H54 (cell line): ENCODE data around the gene HCN4.

Experiments
- DNase-seq: peaks from one replicate; pipeline ENCODE4 v3.0.0; 2011; ENCODE audit warnings: low spot score, mixed read lengths; ENCODE audit not compliant: insufficient read length
- FAIRE-seq: peaks from 3 replicates; lab custom pipeline; 2011; peaks lifted over from hg19 to GRCh38; lab: Jason Lieb, UNC
- POLR2A ChIP-seq: IDR thresholded peaks from 2 replicates; pipeline ENCODE4 v1.6.1; 2011; ENCODE audit warnings: low read depth, mild to moderate bottlenecking, low read length

HCN4 gene

GRCh38 chr15:73346735-73347312, 21.9 kb downstream of the HCN4 start:
- FAIRE-seq (no peak), DNase-seq (peak; percentile 47)
- TF ChIP-seq POLR2A, result no peak

- no peak for FAIRE-seq
- no peak for TF ChIP-seq POLR2A
- no peak for DNase-seq
Measured at GRCh38 chr15:73345658-73346057, 23.1 kb downstream of the HCN4 start.

GRCh38 chr15:73344056-73344455, 24.7 kb downstream of the HCN4 start:
- no peak for FAIRE-seq
- TF ChIP-seq POLR2A, result no peak
- no peak for DNase-seq

GRCh38 chr15:73341886-73342600, 26.7 kb downstream of the HCN4 start:
- FAIRE-seq, result no peak

GRCh38 chr15:73340502-73341192, 28.1 kb downstream of the HCN4 start:
- no peak for TF ChIP-seq POLR2A
- DNase-seq (no peak), FAIRE-seq (no peak)

More at GRCh38 chr15:73341886-73342600, 26.7 kb downstream of the HCN4 start:
- no peak for TF ChIP-seq POLR2A
- DNase-seq, result no peak

- DNase-seq (no peak), FAIRE-seq (no peak)
- TF ChIP-seq POLR2A, result no peak
Measured at GRCh38 chr15:73338606-73339374, 30.0 kb downstream of the HCN4 start.

- no peak for DNase-seq
- FAIRE-seq, result no peak
- TF ChIP-seq POLR2A, result no peak
Measured at GRCh38 chr15:73338058-73338457, 30.7 kb downstream of the HCN4 start.

- DNase-seq (no peak), FAIRE-seq (no peak)
- TF ChIP-seq POLR2A, result no peak
Measured at GRCh38 chr15:73337187-73337586, 31.6 kb downstream of the HCN4 start.

- TF ChIP-seq POLR2A, result no peak
- FAIRE-seq (no peak), DNase-seq (no peak)
Measured at GRCh38 chr15:73336756-73337155, 32.0 kb downstream of the HCN4 start.

- TF ChIP-seq POLR2A, result no peak
- DNase-seq (no peak), FAIRE-seq (no peak)
Measured at GRCh38 chr15:73335471-73335870, 33.3 kb downstream of the HCN4 start.

- no peak for TF ChIP-seq POLR2A
- FAIRE-seq, result no peak
- no peak for DNase-seq
Measured at GRCh38 chr15:73335026-73335425, 33.7 kb downstream of the HCN4 start.

- no peak for TF ChIP-seq POLR2A
- no peak for FAIRE-seq
Measured at GRCh38 chr15:73334086-73334485, 34.7 kb downstream of the HCN4 start.

GRCh38 chr15:73333001-73333400, 35.8 kb downstream of the HCN4 start:
- no peak for FAIRE-seq

More at GRCh38 chr15:73334086-73334485, 34.7 kb downstream of the HCN4 start:
- no peak for DNase-seq

More at GRCh38 chr15:73333001-73333400, 35.8 kb downstream of the HCN4 start:
- no peak for TF ChIP-seq POLR2A
- DNase-seq, result no peak
